IMR-90 (cell line): Measurements from ENCODE around the gene DNPH1. TPM values are rescaled to one million over a fixed set of nuclear protein-coding genes. Genes with fewer than 3 reads are reported as not detected.
A peak's percentile ranks its signal among the peaks of the same experiment; 100 is the strongest.

Experiments used
- ATAC-seq: fragments of 200-7000 bp; cut with Tn5 transposase; 2 replicates; pipeline ENCODE4 v1.9.1; 2020; ENCODE audit warnings: low read depth, mild to moderate bottlenecking, moderate library complexity
- BruUV-seq: library from RNA; stranded (reverse); fragments of 400-500 nt; replicated peaks from 2 replicates; lab custom pipeline; 2021; lab: Mats Ljungman, UMichigan
- CTCF ChIA-PET: fragments of 300-600 bp; formaldehyde crosslinking; extraction: SDS; loops from one replicate; lab custom pipeline; 2021; ENCODE audit warnings: antibody characterized with exemption; lab: Yijun Ruan, JAX
- POLR2A ChIA-PET: fragments of 300-600 bp; sonication (Branson Sonifier 250); formaldehyde crosslinking; loops from one replicate; lab custom pipeline; 2022; ENCODE audit warnings: antibody characterized with exemption; ENCODE audit not compliant: unreplicated experiment; lab: Charles Lee
- DNase-seq: peaks from one replicate; pipeline ENCODE4 v3.0.0; 2013
- H2AFZ ChIP-seq: replicated peaks from 2 replicates; pipeline ENCODE3; 2013; ENCODE audit warnings: low read length, mild to moderate bottlenecking; ENCODE audit not compliant: poor library complexity
- H2AK5ac ChIP-seq: 2 replicates; pipeline ENCODE4 v1.6.1; 2013; ENCODE audit warnings: low read depth, low read length, inconsistent platforms
- H2AK9ac ChIP-seq: replicated peaks from 2 replicates; pipeline ENCODE3; 2013; ENCODE audit warnings: mild to moderate bottlenecking, low read depth, low read length, moderate library complexity; ENCODE audit not compliant: poor library complexity
- H2BK120ac ChIP-seq: 2 replicates; pipeline ENCODE4 v1.6.1; 2013; ENCODE audit warnings: low read depth, low read length, inconsistent platforms
- H2BK15ac ChIP-seq: 3 replicates; pipeline ENCODE4 v1.6.1; 2013; ENCODE audit warnings: low read depth, low read length, inconsistent platforms
- H2BK20ac ChIP-seq: 2 replicates; pipeline ENCODE4 v1.6.1; 2013; ENCODE audit warnings: low read depth, mild to moderate bottlenecking, inconsistent platforms, low read length, moderate library complexity
- H2BK5ac ChIP-seq: 2 replicates; pipeline ENCODE4 v1.6.1; 2013; ENCODE audit warnings: mild to moderate bottlenecking, low read depth, low read length, inconsistent platforms; ENCODE audit not compliant: poor library complexity, severe bottlenecking
- H3K14ac ChIP-seq: replicated peaks from 2 replicates; pipeline ENCODE4 v1.6.1; 2013; ENCODE audit warnings: low read depth, low read length, inconsistent platforms
- H3K18ac ChIP-seq: 2 replicates; pipeline ENCODE4 v1.6.1; 2013; ENCODE audit warnings: low read depth, low read length, control low read depth
- H3K23ac ChIP-seq: 2 replicates; pipeline ENCODE4 v1.6.1; 2013; ENCODE audit warnings: low read depth, low read length, inconsistent platforms
- H3K27ac ChIP-seq: 2 replicates; pipeline ENCODE4 v1.5.1; 2013; ENCODE audit warnings: mild to moderate bottlenecking, control low read depth, low read length; ENCODE audit not compliant: insufficient read depth
- H3K27me3 ChIP-seq: 2 replicates; pipeline ENCODE4 v1.6.1; 2013; ENCODE audit warnings: low read length; ENCODE audit not compliant: control insufficient read depth, insufficient read depth
- H3K36me3 ChIP-seq: 2 replicates; pipeline ENCODE4 v1.6.1; 2013; ENCODE audit warnings: low read length, mixed read lengths; ENCODE audit not compliant: control insufficient read depth, insufficient read depth
- H3K4ac ChIP-seq: 2 replicates; pipeline ENCODE4 v1.6.1; 2013; ENCODE audit warnings: low read depth, low read length, inconsistent platforms
- H3K4me1 ChIP-seq: 2 replicates; pipeline ENCODE4 v1.6.1; 2013; ENCODE audit warnings: low read length, mixed read lengths; ENCODE audit not compliant: control insufficient read depth, insufficient read depth
- H3K4me2 ChIP-seq: 2 replicates; pipeline ENCODE4 v1.6.1; 2013; ENCODE audit warnings: low read depth, mild to moderate bottlenecking, control low read depth, low read length, moderate library complexity
- H3K4me3 ChIP-seq: 2 replicates; pipeline ENCODE4 v1.5.1; 2013; ENCODE audit warnings: low read depth, mild to moderate bottlenecking, control low read depth, low read length, moderate library complexity; ENCODE audit not compliant: insufficient read depth
- H3K56ac ChIP-seq: 2 replicates; pipeline ENCODE4 v1.6.1; 2013; ENCODE audit warnings: low read length, inconsistent platforms; ENCODE audit not compliant: insufficient read depth; ENCODE audit errors: extremely low read depth
- H3K79me1 ChIP-seq, 2 experiments: 2 replicates each; pipeline ENCODE4 v1.6.1; 2013; ENCODE audit warnings: low read length in 2 of 2, inconsistent platforms in 1 of 2, low read depth in 1 of 2
- H3K9ac ChIP-seq: 2 replicates; pipeline ENCODE4 v1.6.1; 2013; ENCODE audit warnings: low read depth, low read length, control low read depth
- H3K9me1 ChIP-seq: 2 replicates; pipeline ENCODE4 v1.6.1; 2013; ENCODE audit warnings: low read length, inconsistent platforms; ENCODE audit not compliant: insufficient read depth
- H3K9me3 ChIP-seq: 2 replicates; pipeline ENCODE4 v1.6.1; 2013; ENCODE audit warnings: low read length; ENCODE audit not compliant: control insufficient read depth, insufficient read depth
- H4K20me1 ChIP-seq: 2 replicates; pipeline ENCODE4 v1.6.1; 2013; ENCODE audit warnings: low read length, inconsistent platforms; ENCODE audit not compliant: insufficient read depth
- H4K5ac ChIP-seq: 2 replicates; pipeline ENCODE4 v1.6.1; 2013; ENCODE audit warnings: mild to moderate bottlenecking, low read depth, low read length, control low read depth
- H4K8ac ChIP-seq, 2 experiments: 2 replicates each; pipeline ENCODE4 v1.6.1; 2013; ENCODE audit warnings: low read depth in 2 of 2, low read length in 2 of 2, control low read depth in 1 of 2, inconsistent platforms in 1 of 2
- H4K91ac ChIP-seq: 2 replicates; pipeline ENCODE4 v1.6.1; 2013; ENCODE audit warnings: low read depth, low read length, inconsistent platforms; ENCODE audit not compliant: insufficient read depth
- BHLHE40 ChIP-seq: fragments of 150-350 bp; IDR thresholded peaks from 2 replicates; pipeline ENCODE4 v1.6.1; 2016; ENCODE audit warnings: mild to moderate bottlenecking, low read depth, low read length
- CHD1 ChIP-seq: IDR thresholded peaks from 2 replicates; pipeline ENCODE4 v1.6.1; 2012; ENCODE audit warnings: low read depth, low read length, improper control_type of control experiment
- CTCF ChIP-seq: conservative IDR thresholded peaks from 2 replicates; pipeline ENCODE4 v1.5.1; 2012; ENCODE audit warnings: mild to moderate bottlenecking, low read depth, low read length, improper control_type of control experiment
- ELK1 ChIP-seq: fragments of 150-350 bp; IDR thresholded peaks from 2 replicates; pipeline ENCODE4 v1.6.1; 2016; ENCODE audit warnings: low read depth, mild to moderate bottlenecking, low read length, moderate library complexity, borderline replicate concordance
- NFE2L2 ChIP-seq: fragments of 150-350 bp; IDR thresholded peaks from 2 replicates; pipeline ENCODE4 v1.6.1; 2016; ENCODE audit warnings: low read depth, mild to moderate bottlenecking, low read length
- RFX5 ChIP-seq: IDR thresholded peaks from 2 replicates; pipeline ENCODE4 v1.8.0; 2012; ENCODE audit warnings: low read depth, mild to moderate bottlenecking, low read length, moderate library complexity
- USF2 ChIP-seq: fragments of 150-350 bp; IDR thresholded peaks from 2 replicates; pipeline ENCODE4 v1.6.1; 2017; ENCODE audit warnings: mild to moderate bottlenecking, antibody characterized with exemption, low read length, low read depth
- WGBS, 2 experiments: methylation state at CpG; one replicate each; pipeline versions ENCODE4 v1.1.5 to v1.1.7; 2013; ENCODE audit warnings: missing lambda C conversion rate in 2 of 2; ENCODE audit not compliant: insufficient read length in 1 of 2; ENCODE audit errors: extremely low coverage in 2 of 2; 5-methylcytosine and 5-hydroxymethylcytosine counted together
- dilution Hi-C: fragments of 300-500 bp; cut with HindIII; formaldehyde crosslinking; loops from one replicate; pipeline ENCODE4 v1.14.3; 2018; ENCODE audit warnings: low sequenced_read_pairs; ENCODE audit not compliant: unreplicated experiment
- in situ Hi-C: fragments of 300-500 bp; cut with MboI; formaldehyde crosslinking; loops from 3 replicates; pipeline ENCODE4 v1.14.3; 2019; ENCODE audit warnings: low sequenced_read_pairs, inconsistent platforms, mixed read lengths
- intact Hi-C: fragments of 100-400 bp; cut with micrococcal nuclease; formaldehyde crosslinking; loops from 2 replicates; pipeline ENCODE4 v1.10.0; 2022
- polyA plus RNA-seq, 3 experiments: library from polyadenylated mRNA; depleted of rRNA; stranded (reverse); fragments of >200 nt; gene quantifications; 2 replicates each; pipeline ENCODE4 v1.2.3, GENCODE V29; 2012; ENCODE audit warnings: low replicate concordance in 1 of 3
- total RNA-seq: library from RNA; depleted of rRNA; stranded (reverse); fragments of >200 nt; gene quantifications from 2 replicates; pipeline ENCODE4 v1.2.3, GENCODE V29; 2012

Gene DNPH1
- total and polyA plus RNA-seq, 2 of the 4 experiments (the other 2 are of a cell fraction): 19.0 to 47.8 TPM

GRCh38 chr6:43183441-43183840 lies 45.8 kb downstream of the DNPH1 start:
- POLR2A ChIA-PET: no interaction called here

More at GRCh38 chr6:43183441-43183840, 45.8 kb downstream of the DNPH1 start:
- H3K36me3 ChIP-seq: peaks cover 54% of the 10 kb centered on the region
- no peak for DNase-seq
- H3K4me1 ChIP-seq: peaks cover 2% of the 10 kb centered on the region
- CTCF ChIA-PET: no interaction called here
- no peak overlapping the region for H3K18ac ChIP-seq
- H2BK5ac ChIP-seq: no peak overlapping the region
- dilution Hi-C loops (no loop called here), in situ Hi-C loops (no loop called here), intact Hi-C loops (no loop called here)
- H2AFZ ChIP-seq: no peak overlapping the region
- 80% methylated on average over 1 of the region's 4 CpGs; no CpG with 5 or more reads in 1 of the 2 experiments for WGBS, 2 experiments
- H3K14ac ChIP-seq: no peak overlapping the region
- H3K27me3 ChIP-seq: no peaks in the 10 kb centered on the region
- no peak overlapping the region for H2AK9ac ChIP-seq
- no peak for ATAC-seq
- no peak overlapping the region for H3K9ac ChIP-seq
- no TSS peak for BruUV-seq
- H2BK20ac ChIP-seq: no peak overlapping the region
- H3K9me1 ChIP-seq: no peaks in the 10 kb centered on the region; the same call in 1 of the 2 replicates
- no peak overlapping the region for H3K4me3 ChIP-seq
- no peak overlapping the region for H3K4ac ChIP-seq
- H3K9me3 ChIP-seq: no peaks in the 10 kb centered on the region
- no peak overlapping the region for H3K56ac ChIP-seq
- TF ChIP-seq NFE2L2 (no peak), RFX5 (no peak), BHLHE40 (no peak), ELK1 (no peak), CHD1 (no peak), USF2 (no peak), CTCF (no peak)
- no peaks in the 10 kb centered on the region for H4K20me1 ChIP-seq
- H4K8ac ChIP-seq: no peak overlapping the region
- no peak overlapping the region for H2BK120ac ChIP-seq
- H3K4me2 ChIP-seq: no peak overlapping the region; the same call in 1 of the 2 replicates
- no peak overlapping the region for H2BK15ac ChIP-seq
- H2AK5ac ChIP-seq: no peak overlapping the region
- peaks cover 10 to 44% of the 10 kb centered on the region in 2 experiments for H3K79me1 ChIP-seq
- H3K27ac ChIP-seq: no peak overlapping the region
- H4K91ac ChIP-seq: no peak overlapping the region
- no peak overlapping the region for H4K5ac ChIP-seq
- H3K23ac ChIP-seq: peak overlapping the region; percentile 15; the same call in 1 of the 2 replicates
